A549 (cell line): ENCODE results near the gene CADPS2. TPM values are rescaled to one million over a fixed set of nuclear protein-coding genes. Genes with fewer than 3 reads are reported as not detected.
A peak's percentile ranks its signal among the peaks of the same experiment; 100 is the strongest.

Source experiments
- ATAC-seq, 2 experiments: fragments of 200-7000 bp in 1 of 2; fragments of >200 bp in 1 of 2; cut with Nextera tagmentation in 1 of 2; cut with Tn5 transposase in 1 of 2; 3 replicates each; pipeline versions ENCODE4 v1.8.0 to v1.9.1; 2018 to 2020; ENCODE audit warnings: mild to moderate bottlenecking in 1 of 2, moderate library complexity in 1 of 2
- CTCF ChIA-PET: fragments of 300-600 bp; sonication (Branson Sonifier 250); formaldehyde crosslinking; extraction: SDS; loops from one replicate; lab custom pipeline; 2021; ENCODE audit warnings: antibody characterized with exemption, inconsistent platforms; lab: Yijun Ruan, JAX
- POLR2A ChIA-PET: fragments of 350-600 bp; formaldehyde crosslinking; extraction: SDS; loops from one replicate; lab custom pipeline; 2021; ENCODE audit warnings: antibody characterized with exemption, inconsistent platforms; lab: Yijun Ruan, JAX
- DNase-seq, 2 experiments: peaks; one replicate each; pipeline versions ENCODE4 v3.0.0 to v3.0.0-alpha.2; 2011 to 2016; ENCODE audit warnings: low read depth in 1 of 2, low spot score in 1 of 2
- FAIRE-seq: peaks from 2 replicates; lab custom pipeline; 2011; peaks lifted over from hg19 to GRCh38; lab: Jason Lieb, UNC
- H3K27ac ChIP-seq, 2 experiments: fragments of >200 bp; sonication (Bioruptor Twin); formaldehyde crosslinking; 3 replicates each; pipeline ENCODE4 v1.5.1; 2016 to 2017
- H3K4me1 ChIP-seq: fragments of >200 bp; sonication (Bioruptor Twin); formaldehyde crosslinking; 3 replicates; pipeline ENCODE4 v1.6.1; 2016
- H3K4me2 ChIP-seq: fragments of >200 bp; sonication (Bioruptor Twin); formaldehyde crosslinking; 3 replicates; pipeline ENCODE4 v1.6.1; 2016
- H3K4me3 ChIP-seq: fragments of >200 bp; sonication (Bioruptor Twin); formaldehyde crosslinking; 3 replicates; pipeline ENCODE4 v1.5.1; 2016
- H3K9me3 ChIP-seq: fragments of >200 bp; sonication (Bioruptor Twin); formaldehyde crosslinking; 3 replicates; pipeline ENCODE4 v1.6.1; 2016
- BCL3 ChIP-seq: fragments of >200 bp; sonication (Bioruptor Twin); formaldehyde crosslinking; IDR thresholded peaks from 3 replicates; pipeline ENCODE4 v1.6.1; 2016
- BHLHE40 ChIP-seq: IDR thresholded peaks from 2 replicates; pipeline ENCODE4 v1.6.1; 2012; ENCODE audit warnings: low read depth, low read length, inconsistent platforms
- CBX8 ChIP-seq: fragments of 200-600 bp; sonication (generic); IDR thresholded peaks from 2 replicates; pipeline ENCODE4 v1.6.1; 2016
- CEBPB ChIP-seq, 2 experiments: fragments of >200 bp in 1 of 2; sonication (Bioruptor Twin) in 1 of 2; formaldehyde crosslinking in 1 of 2; IDR thresholded peaks; 2 replicates each; pipeline ENCODE4 v1.6.1; 2012 to 2016
- CTCF ChIP-seq: fragments of >200 bp; sonication (Bioruptor Twin); formaldehyde crosslinking; IDR thresholded peaks from 3 replicates; pipeline ENCODE4 v1.5.1; 2016
- EHF ChIP-seq: fragments of 250-450 bp; sonication (Bioruptor Pico); IDR thresholded peaks from 2 replicates; pipeline ENCODE4 v1.5.0; 2020; ENCODE audit warnings: mild to moderate bottlenecking
- ELK1 ChIP-seq: fragments of 150-350 bp; IDR thresholded peaks from 2 replicates; pipeline ENCODE4 v1.6.1; 2014; ENCODE audit warnings: low read depth, mild to moderate bottlenecking, low read length
- FOXS1 ChIP-seq: fragments of 250-450 bp; sonication (Bioruptor Pico); IDR thresholded peaks from 2 replicates; pipeline ENCODE4 v1.5.0; 2020; ENCODE audit warnings: mild to moderate bottlenecking, moderate library complexity
- GATA3 ChIP-seq: IDR thresholded peaks from 2 replicates; pipeline ENCODE4 v1.6.1; 2012; ENCODE audit warnings: borderline replicate concordance
- HES2 ChIP-seq: fragments of >200 bp; sonication (Bioruptor Twin); formaldehyde crosslinking; IDR thresholded peaks from 2 replicates; pipeline ENCODE4 v1.6.1; 2016
- HOXA7 ChIP-seq: fragments of 250-450 bp; sonication (Bioruptor Pico); IDR thresholded peaks from 2 replicates; pipeline ENCODE4 v1.5.0; 2020; ENCODE audit warnings: mild to moderate bottlenecking, moderate library complexity
- JUNB ChIP-seq: fragments of >200 bp; sonication (Bioruptor Twin); formaldehyde crosslinking; IDR thresholded peaks from 2 replicates; pipeline ENCODE4 v1.6.1; 2016
- MAFK ChIP-seq: fragments of 450-650 bp; IDR thresholded peaks from 2 replicates; pipeline ENCODE4 v1.6.1; 2014; ENCODE audit not compliant: partially characterized antibody
- MYC ChIP-seq: IDR thresholded peaks from 2 replicates; pipeline ENCODE4 v1.6.1; 2012; ENCODE audit warnings: mild to moderate bottlenecking, inconsistent platforms, low read length, improper control_type of control experiment, borderline replicate concordance
- NFE2L2 ChIP-seq: fragments of 150-350 bp; conservative IDR thresholded peaks from 2 replicates; pipeline ENCODE4 v1.6.1; 2014; ENCODE audit warnings: low read length
- NPAS2 ChIP-seq: fragments of 250-450 bp; sonication (Bioruptor Pico); IDR thresholded peaks from 2 replicates; pipeline ENCODE4 v1.8.0; 2022; ENCODE audit warnings: mild to moderate bottlenecking, moderate library complexity, borderline replicate concordance
- PHF8 ChIP-seq: fragments of 200-600 bp; sonication (generic); IDR thresholded peaks from 2 replicates; pipeline ENCODE4 v1.6.1; 2016; ENCODE audit warnings: low read depth, mild to moderate bottlenecking, antibody characterized with exemption, moderate library complexity, borderline replicate concordance
- POLR2A ChIP-seq: IDR thresholded peaks from 2 replicates; pipeline ENCODE4 v1.6.1; 2012; ENCODE audit warnings: mild to moderate bottlenecking, low read length
- POLR2AphosphoS2 ChIP-seq: conservative IDR thresholded peaks from 2 replicates; pipeline ENCODE4 v1.6.1; 2012; ENCODE audit warnings: low read length, improper control_type of control experiment, inconsistent platforms
- RAD21 ChIP-seq, 2 experiments: fragments of >200 bp in 1 of 2; sonication (Bioruptor Twin) in 1 of 2; formaldehyde crosslinking in 1 of 2; IDR thresholded peaks in 1 of 2; conservative IDR thresholded peaks in 1 of 2; 2 replicates in 1 of 2; 3 replicates in 1 of 2; pipeline ENCODE4 v1.6.1; 2012 to 2018; ENCODE audit warnings: inconsistent platforms in 1 of 2
- RARB ChIP-seq: fragments of 250-450 bp; sonication (Bioruptor Pico); IDR thresholded peaks from 2 replicates; pipeline ENCODE4 v1.8.0; 2021; ENCODE audit warnings: mild to moderate bottlenecking, moderate library complexity
- SMC3 ChIP-seq: fragments of >200 bp; sonication (Bioruptor Twin); formaldehyde crosslinking; IDR thresholded peaks from 3 replicates; pipeline ENCODE4 v1.6.1; 2018; ENCODE audit warnings: inconsistent platforms
- ZC3H11A ChIP-seq: fragments of 450-650 bp; IDR thresholded peaks from 2 replicates; pipeline ENCODE4 v1.6.1; 2014; ENCODE audit warnings: antibody characterized with exemption, mild to moderate bottlenecking
- ZSCAN20 ChIP-seq: fragments of 250-450 bp; sonication (Bioruptor Pico); IDR thresholded peaks from 2 replicates; pipeline ENCODE4 v1.8.0; 2022; ENCODE audit warnings: mild to moderate bottlenecking, moderate library complexity
- WGBS: methylation state at CpG from one replicate; pipeline ENCODE4 v1.1.6; 2017; ENCODE audit errors: missing lambda C conversion rate; 5-methylcytosine and 5-hydroxymethylcytosine counted together
- polyA plus RNA-seq, 4 experiments: library from polyadenylated mRNA; depleted of rRNA in 3 of 4; stranded (reverse); fragments of >200 nt; fragmentation: RNase III in 1 of 4; extraction: RNeasy Plus Mini Kit Qiagen cat#74134 plus additional on column Dnase treatment in 1 of 4; gene quantifications; 2 replicates in 3 of 4; 3 replicates in 1 of 4; pipeline ENCODE4 v1.2.3, GENCODE V29; 2011 to 2017
- TF ChIP-seq, protein P1 (sequence below): fragments of 250-450 bp; sonication (Bioruptor Pico); IDR thresholded peaks from 2 replicates; pipeline ENCODE4 v1.5.0; 2021; ENCODE audit warnings: mild to moderate bottlenecking, moderate library complexity, borderline replicate concordance
- TF ChIP-seq, protein P2 (sequence below): IDR thresholded peaks from 2 replicates; pipeline ENCODE4 v1.6.1; 2012

Gene CADPS2
- polyA plus RNA-seq, 2 of the 4 experiments (the other 2 are of a cell fraction): 0.04 to 0.10 TPM

DNA sequence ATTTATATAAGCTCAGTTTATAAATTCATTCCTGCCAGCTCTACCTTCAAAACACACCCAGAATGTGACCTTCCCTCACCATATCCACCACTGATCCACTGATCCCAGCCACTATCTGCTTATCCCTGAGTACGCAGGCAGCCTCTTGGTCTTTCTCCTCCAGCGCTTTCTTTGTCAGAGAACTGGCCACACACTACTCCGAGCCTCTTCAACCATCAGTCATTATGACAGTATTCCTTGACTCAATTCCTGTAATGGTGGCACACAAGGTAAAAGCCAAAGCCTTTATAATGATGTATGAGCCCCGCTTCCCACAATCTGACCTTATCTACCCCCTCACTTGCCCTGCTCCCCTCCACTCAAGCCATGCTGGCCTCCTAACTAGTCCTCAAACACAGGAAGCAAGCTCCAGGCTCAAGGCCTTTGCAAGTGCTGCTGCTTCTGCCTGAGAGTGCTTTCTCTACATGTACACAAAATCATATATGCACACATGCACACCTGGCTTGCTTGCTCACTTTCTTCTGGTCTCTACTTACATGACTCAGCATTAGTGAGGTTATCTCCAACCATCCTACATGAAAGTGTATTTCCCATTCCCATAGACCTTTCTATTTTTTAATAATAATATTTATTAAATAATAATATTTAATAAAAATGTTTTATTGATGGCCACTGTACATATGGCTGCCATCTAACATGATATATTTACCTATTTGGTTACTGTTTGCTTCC is 431.3 kb downstream of the CADPS2 start:
- H3K27ac ChIP-seq: no peak overlapping the region
- no peaks in the 10 kb centered on the region for H3K9me3 ChIP-seq
- POLR2A ChIA-PET: no interaction called here
- DNase-seq: no peak
- 54% methylated on average over 4 of the region's 4 CpGs for WGBS
- TF ChIP-seq FOXS1 (CRISPR knock-in tag) (no peak), SMC3 (no peak), MAFK (no peak), MYC (no peak), POLR2A (no peak), NFE2L2 (peak; percentile 29; the same call in 1 of the 2 replicates), PHF8 (no peak), JUNB (no peak)
- TF ChIP-seq, protein P1, sequence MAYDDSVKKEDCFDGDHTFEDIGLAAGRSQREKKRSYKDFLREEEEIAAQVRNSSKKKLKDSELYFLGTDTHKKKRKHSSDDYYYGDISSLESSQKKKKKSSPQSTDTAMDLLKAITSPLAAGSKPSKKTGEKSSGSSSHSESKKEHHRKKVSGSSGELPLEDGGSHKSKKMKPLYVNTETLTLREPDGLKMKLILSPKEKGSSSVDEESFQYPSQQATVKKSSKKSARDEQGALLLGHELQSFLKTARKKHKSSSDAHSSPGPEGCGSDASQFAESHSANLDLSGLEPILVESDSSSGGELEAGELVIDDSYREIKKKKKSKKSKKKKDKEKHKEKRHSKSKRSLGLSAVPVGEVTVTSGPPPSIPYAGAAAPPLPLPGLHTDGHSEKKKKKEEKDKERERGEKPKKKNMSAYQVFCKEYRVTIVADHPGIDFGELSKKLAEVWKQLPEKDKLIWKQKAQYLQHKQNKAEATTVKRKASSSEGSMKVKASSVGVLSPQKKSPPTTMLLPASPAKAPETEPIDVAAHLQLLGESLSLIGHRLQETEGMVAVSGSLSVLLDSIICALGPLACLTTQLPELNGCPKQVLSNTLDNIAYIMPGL (CRISPR knock-in tag): no peak
- TF ChIP-seq, all 56 proteins: peak for 1
- Histone ChIP-seq H3K4me2 (no peak overlapping the region), H3K4me1 (no peaks in the 10 kb centered on the region), H3K4me3 (no peak overlapping the region)
- ATAC-seq (no peak), FAIRE-seq (no peak)
- CTCF ChIA-PET: no interaction called here

GRCh38 chr7:122453432-122453831 is 432.8 kb downstream of the CADPS2 start:
- Histone ChIP-seq H3K4me1 (no peaks in the 10 kb centered on the region), H3K4me2 (no peak overlapping the region), H3K27ac (no peak overlapping the region), H3K9me3 (no peaks in the 10 kb centered on the region), H3K4me3 (no peak overlapping the region)
- DNase-seq (no peak), ATAC-seq (no peak), FAIRE-seq (no peak)
- ChIA-PET POLR2A (no interaction called here), CTCF (no interaction called here)
- no peak for TF ChIP-seq HOXA7 (CRISPR knock-in tag)
- TF ChIP-seq MAFK: peak; percentile 85
- no peak for TF ChIP-seq JUNB
- no peak for TF ChIP-seq GATA3
- TF ChIP-seq POLR2AphosphoS2: no peak
- no peak for TF ChIP-seq ZSCAN20 (CRISPR knock-in tag)
- no peak for TF ChIP-seq NPAS2 (CRISPR knock-in tag)
- no peak for TF ChIP-seq CEBPB (IDR thresholded peaks at IDR 0.05)

DNA sequence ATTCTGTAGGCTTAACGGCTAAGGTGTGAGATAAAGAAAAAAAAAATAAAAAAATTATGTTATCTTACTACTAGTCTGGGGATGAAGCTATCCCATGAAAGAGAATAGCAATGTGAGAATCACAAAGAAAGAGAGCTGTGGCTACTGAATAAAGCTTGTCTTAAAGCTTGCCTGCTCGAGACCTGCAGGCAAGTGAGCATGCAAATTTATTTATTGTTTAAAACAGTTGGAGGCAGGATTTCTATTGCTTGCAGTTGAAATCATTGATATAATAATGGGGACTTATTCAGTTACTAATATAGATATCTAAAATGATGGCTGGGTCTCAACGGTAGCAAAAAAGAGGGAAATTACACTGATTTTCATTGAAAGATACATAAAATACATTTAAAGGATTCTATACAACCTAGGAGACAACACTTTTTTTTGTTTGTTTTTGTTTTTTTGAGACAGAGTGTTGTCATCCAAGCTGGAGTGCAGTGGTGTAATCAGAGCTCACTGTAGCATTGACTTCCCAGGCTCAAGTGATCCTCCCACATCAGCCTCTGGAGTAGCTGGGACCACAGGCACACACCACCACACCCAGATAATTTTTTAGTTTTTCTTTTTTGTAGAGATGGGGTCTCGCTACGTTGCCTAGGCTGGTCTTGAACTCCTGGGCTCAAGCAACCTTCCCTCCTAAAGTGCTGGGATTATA is 437.2 kb downstream of the CADPS2 start:
- no peaks in the 10 kb centered on the region for H3K9me3 ChIP-seq
- no peak overlapping the region for H3K4me2 ChIP-seq
- ATAC-seq (no peak), FAIRE-seq (no peak), DNase-seq (no peak)
- H3K4me1 ChIP-seq: no peaks in the 10 kb centered on the region
- CTCF ChIA-PET: interaction anchor here (0.7 kb wide), 1 partner anchor 107 kb away, joined by 3 read pairs; no protein-coding TSS in a partner anchor
- 25% methylated on average over 5 of the region's 5 CpGs for WGBS
- POLR2A ChIA-PET: no interaction called here
- no peak for TF ChIP-seq JUNB
- no peak for TF ChIP-seq ZC3H11A
- TF ChIP-seq HES2: no peak
- TF ChIP-seq, protein P2, sequence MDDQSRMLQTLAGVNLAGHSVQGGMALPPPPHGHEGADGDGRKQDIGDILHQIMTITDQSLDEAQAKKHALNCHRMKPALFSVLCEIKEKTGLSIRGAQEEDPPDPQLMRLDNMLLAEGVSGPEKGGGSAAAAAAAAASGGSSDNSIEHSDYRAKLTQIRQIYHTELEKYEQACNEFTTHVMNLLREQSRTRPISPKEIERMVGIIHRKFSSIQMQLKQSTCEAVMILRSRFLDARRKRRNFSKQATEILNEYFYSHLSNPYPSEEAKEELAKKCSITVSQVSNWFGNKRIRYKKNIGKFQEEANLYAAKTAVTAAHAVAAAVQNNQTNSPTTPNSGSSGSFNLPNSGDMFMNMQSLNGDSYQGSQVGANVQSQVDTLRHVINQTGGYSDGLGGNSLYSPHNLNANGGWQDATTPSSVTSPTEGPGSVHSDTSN: no peak
- TF ChIP-seq RARB (CRISPR knock-in tag): no peak
- no peak for TF ChIP-seq CTCF
- TF ChIP-seq HOXA7 (CRISPR knock-in tag): no peak
- no peak for TF ChIP-seq CBX8
- no peak for TF ChIP-seq BHLHE40
- TF ChIP-seq BCL3: no peak
- no peak for TF ChIP-seq ELK1
- TF ChIP-seq EHF (CRISPR knock-in tag): no peak
- no peak for TF ChIP-seq RAD21 (conservative IDR thresholded peaks at IDR 0.05 in 1 of 2, IDR thresholded peaks at IDR 0.05 in 1 of 2)
- TF ChIP-seq NFE2L2: no peak
- no peak overlapping the region for H3K27ac ChIP-seq
- no peak overlapping the region for H3K4me3 ChIP-seq
